GM12878 (cell line): Measurements from ENCODE around the gene INHBE. TPM values are rescaled to one million over a fixed set of nuclear protein-coding genes. Genes with fewer than 3 reads are reported as not detected.

Experiments
- BACH1 ChIP-seq: fragments of 450-650 bp; IDR thresholded peaks from 2 replicates; pipeline ENCODE4 v1.6.1; 2017; ENCODE audit warnings: mild to moderate bottlenecking, borderline replicate concordance
- CHD2 ChIP-seq: IDR thresholded peaks from 2 replicates; pipeline ENCODE4 v1.6.1; 2011; ENCODE audit warnings: low read depth, low read length, improper control_type of control experiment, borderline replicate concordance
- GABPA ChIP-seq: IDR thresholded peaks from 2 replicates; pipeline ENCODE4 v1.6.1; 2014; ENCODE audit warnings: antibody characterized with exemption, low read depth, mild to moderate bottlenecking, inconsistent platforms
- IKZF1 ChIP-seq: fragments of 450-650 bp; conservative IDR thresholded peaks from 2 replicates; pipeline ENCODE4 v1.6.1; 2017; ENCODE audit warnings: antibody characterized with exemption, mild to moderate bottlenecking
- MXI1 ChIP-seq: fragments of 150-350 bp; IDR thresholded peaks from 2 replicates; pipeline ENCODE4 v1.6.1; 2011; ENCODE audit warnings: low read depth, mild to moderate bottlenecking, inconsistent platforms, low read length, improper control_type of control experiment
- NBN ChIP-seq: fragments of 450-650 bp; IDR thresholded peaks from 2 replicates; pipeline ENCODE4 v1.6.1; 2016
- RFX5 ChIP-seq: IDR thresholded peaks from 2 replicates; pipeline ENCODE4 v1.6.1; 2011; ENCODE audit warnings: low read depth, low read length, improper control_type of control experiment
- SIN3A ChIP-seq: IDR thresholded peaks from 2 replicates; pipeline ENCODE4 v1.6.1; 2012; ENCODE audit warnings: low read depth, low read length, improper control_type of control experiment
- SKIL ChIP-seq: fragments of 450-650 bp; IDR thresholded peaks from 2 replicates; pipeline ENCODE4 v1.6.1; 2017; ENCODE audit warnings: mild to moderate bottlenecking, low read depth, inconsistent platforms; ENCODE audit not compliant: poor library complexity, severe bottlenecking
- SRF ChIP-seq, 2 experiments: IDR thresholded peaks; 2 replicates each; pipeline ENCODE4 v1.6.1; 2011; ENCODE audit warnings: low read depth in 2 of 2, low read length in 2 of 2, mild to moderate bottlenecking in 1 of 2, moderate library complexity in 1 of 2
- STAT1 ChIP-seq: fragments of 450-650 bp; conservative IDR thresholded peaks from 2 replicates; pipeline ENCODE4 v1.6.1; 2014; ENCODE audit warnings: antibody characterized with exemption, mild to moderate bottlenecking
- SUPT20H ChIP-seq: IDR thresholded peaks from 2 replicates; pipeline ENCODE4 v1.6.1; 2011; ENCODE audit warnings: low read depth, mild to moderate bottlenecking, low read length, moderate library complexity, borderline replicate concordance; ENCODE audit not compliant: control insufficient read depth
- YY1 ChIP-seq: IDR thresholded peaks from 2 replicates; pipeline ENCODE4 v1.6.1; 2011; ENCODE audit warnings: low read depth, mild to moderate bottlenecking, low read length
- ZZZ3 ChIP-seq: IDR thresholded peaks from 2 replicates; pipeline ENCODE4 v1.6.1; 2011; ENCODE audit warnings: low read depth; ENCODE audit not compliant: control insufficient read depth, insufficient read length
- polyA plus RNA-seq, 11 experiments: library from polyadenylated mRNA; depleted of rRNA in 4 of 11; unstranded in 6 of 11; stranded (reverse) in 5 of 11; fragments of >200 nt; fragmentation: Nextera tagmentation in 4 of 11; fragmentation: Illumina TruSeq in 1 of 11; extraction: Ambion mirVana in 4 of 11; extraction: Trizol in 1 of 11; gene quantifications; 1 replicate in 1 of 11; 2 replicates in 10 of 11; pipeline versions ENCODE4 v1.2.1 to v1.2.3, GENCODE V29; 2011 to 2016; ENCODE audit warnings: inconsistent platforms in 2 of 11, missing spikeins in 2 of 11, low read depth in 1 of 11
- total RNA-seq, 4 experiments: library from RNA; depleted of rRNA in 3 of 4; stranded (reverse); fragments of >200 nt in 3 of 4; fragmentation: Illumina TruSeq in 1 of 4; extraction: Trizol in 1 of 4; gene quantifications; 2 replicates each; pipeline versions ENCODE4 v1.2.1 to v1.2.3, GENCODE V29; 2013 to 2021
- TF ChIP-seq, protein P1 (sequence below): fragments of 150-350 bp; IDR thresholded peaks from 2 replicates; pipeline ENCODE4 v1.6.1; 2016; ENCODE audit warnings: low read depth, low read length
- TF ChIP-seq, protein P2 (sequence below): fragments of 450-650 bp; IDR thresholded peaks from 2 replicates; pipeline ENCODE4 v1.6.1; 2017; ENCODE audit warnings: antibody characterized with exemption, mild to moderate bottlenecking, moderate library complexity
- TF ChIP-seq, protein P3 (sequence below): IDR thresholded peaks from 2 replicates; pipeline ENCODE4 v1.6.1; 2012; ENCODE audit warnings: mild to moderate bottlenecking, low read depth, low read length

Gene INHBE
- total and polyA plus RNA-seq, 10 of the 15 experiments (the other 5 are each of a cell fraction or from before 2014, with no cell fraction given) = 0.09 to 2.5 (median 0.37) TPM

DNA sequence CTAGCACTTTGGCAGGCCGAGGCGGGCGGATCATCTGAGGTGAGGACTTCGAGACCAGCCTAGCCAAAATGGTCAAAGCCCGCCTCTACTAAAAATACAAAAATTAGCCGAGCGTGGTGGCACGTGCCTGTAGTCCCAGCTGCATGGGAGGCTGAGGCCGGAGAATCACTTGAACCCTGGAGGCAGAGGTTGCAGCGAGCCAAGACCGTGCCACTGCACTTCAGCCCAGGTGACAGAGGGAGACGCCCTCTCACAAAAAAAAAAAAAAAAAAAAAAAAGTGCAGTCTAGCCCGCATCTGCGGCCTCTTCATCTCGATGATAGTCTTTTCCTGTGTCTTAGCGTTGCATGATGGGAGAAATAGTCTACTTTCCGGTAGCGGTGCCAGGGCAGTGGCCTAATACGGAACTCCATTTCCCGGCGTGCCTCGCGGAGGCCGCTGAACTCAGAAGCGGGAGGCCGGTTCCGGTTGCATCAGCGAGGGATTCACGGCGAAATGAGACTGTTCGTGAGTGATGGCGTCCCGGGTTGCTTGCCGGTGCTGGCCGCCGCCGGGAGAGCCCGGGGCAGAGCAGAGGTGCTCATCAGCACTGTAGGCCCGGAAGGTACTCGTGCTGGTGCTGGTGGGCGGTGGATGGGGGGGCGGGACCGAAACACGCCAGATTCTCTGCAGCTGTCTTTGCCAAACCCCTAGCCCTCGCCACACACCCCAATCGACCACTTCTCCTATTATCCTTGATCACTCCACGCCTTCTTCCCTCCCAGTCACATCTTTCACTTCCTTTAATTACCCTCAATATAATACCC is 32.7 kb downstream of the INHBE start, which contains the start of gene MARS1 (continued):
- TF ChIP-seq, protein P1, sequence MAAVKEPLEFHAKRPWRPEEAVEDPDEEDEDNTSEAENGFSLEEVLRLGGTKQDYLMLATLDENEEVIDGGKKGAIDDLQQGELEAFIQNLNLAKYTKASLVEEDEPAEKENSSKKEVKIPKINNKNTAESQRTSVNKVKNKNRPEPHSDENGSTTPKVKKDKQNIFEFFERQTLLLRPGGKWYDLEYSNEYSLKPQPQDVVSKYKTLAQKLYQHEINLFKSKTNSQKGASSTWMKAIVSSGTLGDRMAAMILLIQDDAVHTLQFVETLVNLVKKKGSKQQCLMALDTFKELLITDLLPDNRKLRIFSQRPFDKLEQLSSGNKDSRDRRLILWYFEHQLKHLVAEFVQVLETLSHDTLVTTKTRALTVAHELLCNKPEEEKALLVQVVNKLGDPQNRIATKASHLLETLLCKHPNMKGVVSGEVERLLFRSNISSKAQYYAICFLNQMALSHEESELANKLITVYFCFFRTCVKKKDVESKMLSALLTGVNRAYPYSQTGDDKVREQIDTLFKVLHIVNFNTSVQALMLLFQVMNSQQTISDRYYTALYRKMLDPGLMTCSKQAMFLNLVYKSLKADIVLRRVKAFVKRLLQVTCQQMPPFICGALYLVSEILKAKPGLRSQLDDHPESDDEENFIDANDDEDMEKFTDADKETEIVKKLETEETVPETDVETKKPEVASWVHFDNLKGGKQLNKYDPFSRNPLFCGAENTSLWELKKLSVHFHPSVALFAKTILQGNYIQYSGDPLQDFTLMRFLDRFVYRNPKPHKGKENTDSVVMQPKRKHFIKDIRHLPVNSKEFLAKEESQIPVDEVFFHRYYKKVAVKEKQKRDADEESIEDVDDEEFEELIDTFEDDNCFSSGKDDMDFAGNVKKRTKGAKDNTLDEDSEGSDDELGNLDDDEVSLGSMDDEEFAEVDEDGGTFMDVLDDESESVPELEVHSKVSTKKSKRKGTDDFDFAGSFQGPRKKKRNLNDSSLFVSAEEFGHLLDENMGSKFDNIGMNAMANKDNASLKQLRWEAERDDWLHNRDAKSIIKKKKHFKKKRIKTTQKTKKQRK = no peak
- TF ChIP-seq SIN3A (peak; percentile 69; the same call in 1 of the 2 replicates), SUPT20H (no peak), BACH1 (no peak), GABPA (peak; percentile 94), SKIL (peak; percentile 57), RFX5 (no peak), IKZF1 (peak; percentile 92), CHD2 (no peak; the same call in 1 of the 2 replicates), YY1 (peak; percentile 90), MXI1 (peak; percentile 75; the same call in 1 of the 2 replicates), STAT1 (no peak), ZZZ3 (no peak), SRF (IDR thresholded peaks at IDR 0.05; ENCODE audit: low read depth in 2 of 2, low read length in 2 of 2) (peak; percentile 41 to 51; a peak in 1 of 4 replicates), NBN (peak; percentile 87)
- TF ChIP-seq, protein P2, sequence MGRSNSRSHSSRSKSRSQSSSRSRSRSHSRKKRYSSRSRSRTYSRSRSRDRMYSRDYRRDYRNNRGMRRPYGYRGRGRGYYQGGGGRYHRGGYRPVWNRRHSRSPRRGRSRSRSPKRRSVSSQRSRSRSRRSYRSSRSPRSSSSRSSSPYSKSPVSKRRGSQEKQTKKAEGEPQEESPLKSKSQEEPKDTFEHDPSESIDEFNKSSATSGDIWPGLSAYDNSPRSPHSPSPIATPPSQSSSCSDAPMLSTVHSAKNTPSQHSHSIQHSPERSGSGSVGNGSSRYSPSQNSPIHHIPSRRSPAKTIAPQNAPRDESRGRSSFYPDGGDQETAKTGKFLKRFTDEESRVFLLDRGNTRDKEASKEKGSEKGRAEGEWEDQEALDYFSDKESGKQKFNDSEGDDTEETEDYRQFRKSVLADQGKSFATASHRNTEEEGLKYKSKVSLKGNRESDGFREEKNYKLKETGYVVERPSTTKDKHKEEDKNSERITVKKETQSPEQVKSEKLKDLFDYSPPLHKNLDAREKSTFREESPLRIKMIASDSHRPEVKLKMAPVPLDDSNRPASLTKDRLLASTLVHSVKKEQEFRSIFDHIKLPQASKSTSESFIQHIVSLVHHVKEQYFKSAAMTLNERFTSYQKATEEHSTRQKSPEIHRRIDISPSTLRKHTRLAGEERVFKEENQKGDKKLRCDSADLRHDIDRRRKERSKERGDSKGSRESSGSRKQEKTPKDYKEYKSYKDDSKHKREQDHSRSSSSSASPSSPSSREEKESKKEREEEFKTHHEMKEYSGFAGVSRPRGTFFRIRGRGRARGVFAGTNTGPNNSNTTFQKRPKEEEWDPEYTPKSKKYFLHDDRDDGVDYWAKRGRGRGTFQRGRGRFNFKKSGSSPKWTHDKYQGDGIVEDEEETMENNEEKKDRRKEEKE = no peak
- TF ChIP-seq, protein P3, sequence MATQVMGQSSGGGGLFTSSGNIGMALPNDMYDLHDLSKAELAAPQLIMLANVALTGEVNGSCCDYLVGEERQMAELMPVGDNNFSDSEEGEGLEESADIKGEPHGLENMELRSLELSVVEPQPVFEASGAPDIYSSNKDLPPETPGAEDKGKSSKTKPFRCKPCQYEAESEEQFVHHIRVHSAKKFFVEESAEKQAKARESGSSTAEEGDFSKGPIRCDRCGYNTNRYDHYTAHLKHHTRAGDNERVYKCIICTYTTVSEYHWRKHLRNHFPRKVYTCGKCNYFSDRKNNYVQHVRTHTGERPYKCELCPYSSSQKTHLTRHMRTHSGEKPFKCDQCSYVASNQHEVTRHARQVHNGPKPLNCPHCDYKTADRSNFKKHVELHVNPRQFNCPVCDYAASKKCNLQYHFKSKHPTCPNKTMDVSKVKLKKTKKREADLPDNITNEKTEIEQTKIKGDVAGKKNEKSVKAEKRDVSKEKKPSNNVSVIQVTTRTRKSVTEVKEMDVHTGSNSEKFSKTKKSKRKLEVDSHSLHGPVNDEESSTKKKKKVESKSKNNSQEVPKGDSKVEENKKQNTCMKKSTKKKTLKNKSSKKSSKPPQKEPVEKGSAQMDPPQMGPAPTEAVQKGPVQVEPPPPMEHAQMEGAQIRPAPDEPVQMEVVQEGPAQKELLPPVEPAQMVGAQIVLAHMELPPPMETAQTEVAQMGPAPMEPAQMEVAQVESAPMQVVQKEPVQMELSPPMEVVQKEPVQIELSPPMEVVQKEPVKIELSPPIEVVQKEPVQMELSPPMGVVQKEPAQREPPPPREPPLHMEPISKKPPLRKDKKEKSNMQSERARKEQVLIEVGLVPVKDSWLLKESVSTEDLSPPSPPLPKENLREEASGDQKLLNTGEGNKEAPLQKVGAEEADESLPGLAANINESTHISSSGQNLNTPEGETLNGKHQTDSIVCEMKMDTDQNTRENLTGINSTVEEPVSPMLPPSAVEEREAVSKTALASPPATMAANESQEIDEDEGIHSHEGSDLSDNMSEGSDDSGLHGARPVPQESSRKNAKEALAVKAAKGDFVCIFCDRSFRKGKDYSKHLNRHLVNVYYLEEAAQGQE = no peak
